ENCODE results near the gene ALPP. TPM values are rescaled to one million over a fixed set of nuclear protein-coding genes. Genes with fewer than 3 reads are reported as not detected.

Gene ALPP
- polyA plus RNA-seq, 3 donors: not detected

GRCh38 chr2:232338759-232339106, 39.8 kb upstream of the ALPP start:
- no peak overlapping the region for H3K27ac ChIP-seq (ENCODE audit: low read depth in 1 of 2, low read length in 2 of 2)
- no peak overlapping the region for H3K4me3 Mint-ChIP-seq
- no peaks in the 10 kb centered on the region for H3K4me1 ChIP-seq (ENCODE audit: control insufficient read depth in 1 of 2, insufficient read depth in 2 of 2, low read length in 2 of 2)
- H3K4me3 ChIP-seq (replicated peaks in 1 of 3; ENCODE audit: low read depth in 2 of 3, low read length in 3 of 3): no peak overlapping the region
- H3K27ac Mint-ChIP-seq: no peak overlapping the region
- H3K36me3 Mint-ChIP-seq: peaks cover 8 to 14% of the 10 kb centered on the region in 2 donors
- H2AFZ ChIP-seq (ENCODE audit: insufficient read depth, low read depth, low read length, poor library complexity, severe bottlenecking): no peak overlapping the region
- H3K4me1 Mint-ChIP-seq: no peaks in the 10 kb centered on the region
- intact Hi-C loops (cut with micrococcal nuclease): no loop called here
- H3K9ac ChIP-seq (ENCODE audit: insufficient read depth, low read length, poor library complexity, severe bottlenecking): no peak overlapping the region
- H3K79me2 ChIP-seq (ENCODE audit: insufficient read depth, low read length): no peaks in the 10 kb centered on the region
- H3K9me3 ChIP-seq (replicated peaks in 1 of 2; ENCODE audit: control insufficient read depth in 1 of 2, insufficient read depth in 1 of 2, low read length in 2 of 2): no peaks in the 10 kb centered on the region
- no peaks in the 10 kb centered on the region for H3K9me3 Mint-ChIP-seq
- TF ChIP-seq CTCF (IDR thresholded peaks at IDR 0.05): no peak
- H3K27me3 ChIP-seq (ENCODE audit: control insufficient read depth in 2 of 2, insufficient read depth in 2 of 2, low read length in 2 of 2): no peaks in the 10 kb centered on the region
- DNase-seq: no peak
- WGBS (ENCODE audit: insufficient coverage): 82% methylated on average over 2 of the region's 7 CpGs
- H3K36me3 ChIP-seq (replicated peaks in 1 of 2; ENCODE audit: control insufficient read depth in 1 of 2, insufficient read depth in 2 of 2, low read length in 2 of 2): peaks cover 0 to 4% of the 10 kb centered on the region in 2 donors
- H3K4me2 ChIP-seq (replicated peaks; ENCODE audit: extremely low read depth, low read length, poor library complexity, severe bottlenecking): no peak overlapping the region
- H3K27me3 Mint-ChIP-seq (ENCODE audit: low read depth in 3 of 3): peaks cover 3 to 6% (median 4%) of the 10 kb centered on the region in 3 donors
- H4K20me1 ChIP-seq (ENCODE audit: insufficient read depth, low read length): no peaks in the 10 kb centered on the region

- H3K79me2 ChIP-seq (ENCODE audit: insufficient read depth, low read length): no peaks in the 10 kb centered on the region
- Mint-ChIP-seq H3K9me3 (no peaks in the 10 kb centered on the region), H3K27me3 (ENCODE audit: low read depth in 3 of 3) (peaks cover 4 to 6% (median 5%) of the 10 kb centered on the region in 3 donors), H3K4me1 (no peaks in the 10 kb centered on the region), H3K27ac (peak overlapping the region in 1 of 7 donors; percentile 51), H3K4me3 (no peak overlapping the region), H3K36me3 (peaks cover 8 to 14% of the 10 kb centered on the region in 2 donors)
- H3K4me3 ChIP-seq (replicated peaks in 1 of 3; ENCODE audit: low read depth in 2 of 3, low read length in 3 of 3): no peak overlapping the region
- no peaks in the 10 kb centered on the region for H3K9me3 ChIP-seq (replicated peaks in 1 of 2; ENCODE audit: control insufficient read depth in 1 of 2, insufficient read depth in 1 of 2, low read length in 2 of 2)
- H3K27ac ChIP-seq (ENCODE audit: low read depth in 1 of 2, low read length in 2 of 2): no peak overlapping the region
- H4K20me1 ChIP-seq (ENCODE audit: insufficient read depth, low read length): no peaks in the 10 kb centered on the region
- 87% methylated on average over 18 of the region's 23 CpGs for WGBS (ENCODE audit: insufficient coverage)
- peaks cover 0 to 3% of the 10 kb centered on the region in 2 donors for H3K27me3 ChIP-seq (ENCODE audit: control insufficient read depth in 2 of 2, insufficient read depth in 2 of 2, low read length in 2 of 2)
- no peak overlapping the region for H3K4me2 ChIP-seq (replicated peaks; ENCODE audit: extremely low read depth, low read length, poor library complexity, severe bottlenecking)
- intact Hi-C loops (cut with micrococcal nuclease): no loop called here
- no peak for DNase-seq
- H3K4me1 ChIP-seq (ENCODE audit: control insufficient read depth in 1 of 2, insufficient read depth in 2 of 2, low read length in 2 of 2): no peaks in the 10 kb centered on the region
- TF ChIP-seq CTCF (IDR thresholded peaks at IDR 0.05): no peak
- no peak overlapping the region for H2AFZ ChIP-seq (ENCODE audit: insufficient read depth, low read depth, low read length, poor library complexity, severe bottlenecking)
- peaks cover 0 to 4% of the 10 kb centered on the region in 2 donors for H3K36me3 ChIP-seq (replicated peaks in 1 of 2; ENCODE audit: control insufficient read depth in 1 of 2, insufficient read depth in 2 of 2, low read length in 2 of 2)
- H3K9ac ChIP-seq (ENCODE audit: insufficient read depth, low read length, poor library complexity, severe bottlenecking): no peak overlapping the region
Observed at GRCh38 chr2:232339121-232340081, 39.1 kb upstream of the ALPP start.

Data from CD14-positive monocyte (primary cell).